ENCODE results near the gene NSMF. TPM values are rescaled to one million over a fixed set of nuclear protein-coding genes. Genes with fewer than 3 reads are reported as not detected.

NSMF gene
- total RNA-seq, 1 donor from 2014 or later = 67.8 TPM

- H3K9me3 Mint-ChIP-seq = no peaks in the 10 kb centered on the region
- no peak overlapping the region for H3K4me3 Mint-ChIP-seq
- no peaks in the 10 kb centered on the region for H3K36me3 Mint-ChIP-seq
- peaks cover 6% of the 10 kb centered on the region for H3K4me1 Mint-ChIP-seq (ENCODE audit: unreplicated experiment)
- no peak overlapping the region for H3K27ac Mint-ChIP-seq
- TF ChIP-seq CTCF (conservative IDR thresholded peaks at IDR 0.05) = no peak
- H3K27me3 Mint-ChIP-seq = no peaks in the 10 kb centered on the region
- DNase-seq (ENCODE audit: extremely low spot score, unreplicated experiment) = no peak
Observed at GRCh38 chr9:137429546-137429890, 29.6 kb downstream of the NSMF start.

GRCh38 chr9:137428841-137429545 lies 30.1 kb downstream of the NSMF start:
- TF ChIP-seq CTCF (conservative IDR thresholded peaks at IDR 0.05) = no peak
- no peak overlapping the region for H3K4me3 Mint-ChIP-seq
- no peak for DNase-seq (ENCODE audit: extremely low spot score, unreplicated experiment)

GRCh38 chr9:137428311-137428630 lies 30.9 kb downstream of the NSMF start:
- H3K4me1 Mint-ChIP-seq (ENCODE audit: unreplicated experiment) = peaks cover 8% of the 10 kb centered on the region
- H3K27me3 Mint-ChIP-seq = no peaks in the 10 kb centered on the region
- no peak overlapping the region for H3K27ac Mint-ChIP-seq
- no peak for TF ChIP-seq CTCF (conservative IDR thresholded peaks at IDR 0.05)
- no peaks in the 10 kb centered on the region for H3K9me3 Mint-ChIP-seq
- no peaks in the 10 kb centered on the region for H3K36me3 Mint-ChIP-seq
- no peak for DNase-seq (ENCODE audit: extremely low spot score, unreplicated experiment)
- no peak overlapping the region for H3K4me3 Mint-ChIP-seq

More at GRCh38 chr9:137428841-137429545, 30.1 kb downstream of the NSMF start:
- Mint-ChIP-seq H3K27ac (no peak overlapping the region), H3K27me3 (no peaks in the 10 kb centered on the region), H3K4me1 (ENCODE audit: unreplicated experiment) (peaks cover 8% of the 10 kb centered on the region), H3K36me3 (no peaks in the 10 kb centered on the region), H3K9me3 (no peaks in the 10 kb centered on the region)

GRCh38 chr9:137427454-137428310 lies 31.5 kb downstream of the NSMF start:
- DNase-seq (ENCODE audit: extremely low spot score, unreplicated experiment) = no peak
- H3K27ac Mint-ChIP-seq = no peak overlapping the region
- TF ChIP-seq CTCF (conservative IDR thresholded peaks at IDR 0.05) = no peak
- H3K4me3 Mint-ChIP-seq = no peak overlapping the region
- H3K36me3 Mint-ChIP-seq = no peaks in the 10 kb centered on the region
- peaks cover 8% of the 10 kb centered on the region for H3K4me1 Mint-ChIP-seq (ENCODE audit: unreplicated experiment)
- H3K9me3 Mint-ChIP-seq = no peaks in the 10 kb centered on the region
- H3K27me3 Mint-ChIP-seq = no peaks in the 10 kb centered on the region

GRCh38 chr9:137426018-137426681 lies 33.0 kb downstream of the NSMF start:
- no peaks in the 10 kb centered on the region for H3K36me3 Mint-ChIP-seq
- TF ChIP-seq CTCF (conservative IDR thresholded peaks at IDR 0.05) = no peak
- peaks cover 15% of the 10 kb centered on the region for H3K4me1 Mint-ChIP-seq (ENCODE audit: unreplicated experiment)
- no peak for DNase-seq (ENCODE audit: extremely low spot score, unreplicated experiment)
- H3K27me3 Mint-ChIP-seq = no peaks in the 10 kb centered on the region
- H3K4me3 Mint-ChIP-seq = no peak overlapping the region
- H3K27ac Mint-ChIP-seq = no peak overlapping the region
- no peaks in the 10 kb centered on the region for H3K9me3 Mint-ChIP-seq
